Measurements from ENCODE around the gene DTD1.

DNA sequence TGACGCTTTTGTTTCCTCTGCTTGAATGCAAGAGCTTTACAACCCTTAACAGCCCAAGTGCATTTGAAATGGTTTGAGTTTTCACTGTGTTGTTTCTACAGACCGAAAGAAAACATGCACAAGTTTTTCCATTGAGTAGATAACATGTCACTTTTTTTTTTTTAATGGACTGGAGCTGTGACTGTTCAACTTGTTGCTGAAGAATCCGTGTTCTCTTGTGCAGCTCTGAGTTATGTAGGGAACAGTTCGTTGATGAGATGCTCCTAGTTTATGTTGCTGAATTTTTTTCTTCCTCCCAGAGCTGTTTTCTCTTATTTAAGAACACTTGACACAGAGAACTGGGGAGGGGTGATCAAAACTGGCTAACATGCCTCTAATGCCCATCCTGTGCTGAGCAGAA lies 89.3 kb downstream of the DTD1 start:
- TF ChIP-seq, protein P1, sequence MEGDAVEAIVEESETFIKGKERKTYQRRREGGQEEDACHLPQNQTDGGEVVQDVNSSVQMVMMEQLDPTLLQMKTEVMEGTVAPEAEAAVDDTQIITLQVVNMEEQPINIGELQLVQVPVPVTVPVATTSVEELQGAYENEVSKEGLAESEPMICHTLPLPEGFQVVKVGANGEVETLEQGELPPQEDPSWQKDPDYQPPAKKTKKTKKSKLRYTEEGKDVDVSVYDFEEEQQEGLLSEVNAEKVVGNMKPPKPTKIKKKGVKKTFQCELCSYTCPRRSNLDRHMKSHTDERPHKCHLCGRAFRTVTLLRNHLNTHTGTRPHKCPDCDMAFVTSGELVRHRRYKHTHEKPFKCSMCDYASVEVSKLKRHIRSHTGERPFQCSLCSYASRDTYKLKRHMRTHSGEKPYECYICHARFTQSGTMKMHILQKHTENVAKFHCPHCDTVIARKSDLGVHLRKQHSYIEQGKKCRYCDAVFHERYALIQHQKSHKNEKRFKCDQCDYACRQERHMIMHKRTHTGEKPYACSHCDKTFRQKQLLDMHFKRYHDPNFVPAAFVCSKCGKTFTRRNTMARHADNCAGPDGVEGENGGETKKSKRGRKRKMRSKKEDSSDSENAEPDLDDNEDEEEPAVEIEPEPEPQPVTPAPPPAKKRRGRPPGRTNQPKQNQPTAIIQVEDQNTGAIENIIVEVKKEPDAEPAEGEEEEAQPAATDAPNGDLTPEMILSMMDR (IDR thresholded peaks at IDR 0.05), result no peak
- TF ChIP-seq POLR2A (IDR thresholded peaks at IDR 0.05), result no peak
